ENCODE data around the gene BANF2. TPM values are rescaled to one million over a fixed set of nuclear protein-coding genes. Genes with fewer than 3 reads are reported as not detected.

Gene BANF2
- total and polyA plus RNA-seq, 2 of the 13 experiments (the other 11 are each of a cell fraction or from before 2014, with no cell fraction given), result 0.35 TPM; not detected in 1

DNA sequence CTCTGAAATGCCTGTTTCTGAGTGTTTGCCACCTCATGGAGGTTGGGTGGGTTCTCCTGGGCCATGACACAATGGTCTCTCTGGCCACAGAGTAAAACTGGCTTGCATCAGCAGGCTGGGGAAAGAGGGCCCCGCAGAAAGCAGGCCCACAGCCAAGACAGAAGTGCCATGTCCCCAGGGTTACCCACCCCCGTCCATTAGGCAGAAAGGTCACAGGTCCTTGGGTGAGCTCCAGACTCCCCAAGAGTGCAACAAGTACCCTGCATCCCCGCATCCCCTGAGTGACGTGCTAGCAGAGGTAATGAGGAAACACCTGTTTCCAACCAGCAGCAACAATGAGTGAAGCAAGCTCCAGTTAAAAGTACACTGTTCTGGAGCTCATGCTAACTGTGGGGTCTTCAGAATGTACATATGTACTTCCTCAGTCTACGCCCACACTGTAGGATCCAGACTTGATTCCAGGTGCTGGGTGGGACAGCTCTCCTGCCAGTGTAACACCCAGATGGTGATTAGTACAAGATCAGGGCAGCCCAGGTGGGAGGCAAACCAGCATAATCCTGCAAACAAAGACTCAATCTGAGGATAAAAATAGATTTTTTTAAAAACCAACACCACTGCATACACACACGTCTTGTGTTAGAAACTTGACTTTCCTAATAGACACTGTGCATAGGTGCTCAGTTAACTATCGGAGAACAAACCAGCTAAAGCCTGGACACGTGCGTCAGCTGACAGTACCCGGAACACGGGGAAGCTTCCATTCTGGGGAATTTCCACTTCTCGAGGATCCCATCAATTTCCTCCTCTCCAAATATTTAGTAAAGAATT, 49.3 kb upstream of the BANF2 start (continued):
- TF ChIP-seq POLR2AphosphoS5 (IDR thresholded peaks at IDR 0.05; ENCODE audit: low read depth, low read length) (0 out of 2 replicates have a peak, but pooled peaks have one; percentile 9), SP5 (CRISPR knock-in tag; IDR thresholded peaks at IDR 0.05; ENCODE audit: borderline replicate concordance, low read depth) (no peak), KDM6A (CRISPR knock-in tag; IDR thresholded peaks at IDR 0.05; ENCODE audit: low read depth) (no peak), PRMT3 (CRISPR knock-in tag; IDR thresholded peaks at IDR 0.05; ENCODE audit: borderline replicate concordance, low read depth) (no peak), TEF (CRISPR knock-in tag; IDR thresholded peaks at IDR 0.05) (no peak), DNMT3B (CRISPR knock-in tag; conservative IDR thresholded peaks at IDR 0.05) (no peak), GTF3A (CRISPR knock-in tag; conservative IDR thresholded peaks at IDR 0.05) (no peak)
- TF ChIP-seq, protein P1, sequence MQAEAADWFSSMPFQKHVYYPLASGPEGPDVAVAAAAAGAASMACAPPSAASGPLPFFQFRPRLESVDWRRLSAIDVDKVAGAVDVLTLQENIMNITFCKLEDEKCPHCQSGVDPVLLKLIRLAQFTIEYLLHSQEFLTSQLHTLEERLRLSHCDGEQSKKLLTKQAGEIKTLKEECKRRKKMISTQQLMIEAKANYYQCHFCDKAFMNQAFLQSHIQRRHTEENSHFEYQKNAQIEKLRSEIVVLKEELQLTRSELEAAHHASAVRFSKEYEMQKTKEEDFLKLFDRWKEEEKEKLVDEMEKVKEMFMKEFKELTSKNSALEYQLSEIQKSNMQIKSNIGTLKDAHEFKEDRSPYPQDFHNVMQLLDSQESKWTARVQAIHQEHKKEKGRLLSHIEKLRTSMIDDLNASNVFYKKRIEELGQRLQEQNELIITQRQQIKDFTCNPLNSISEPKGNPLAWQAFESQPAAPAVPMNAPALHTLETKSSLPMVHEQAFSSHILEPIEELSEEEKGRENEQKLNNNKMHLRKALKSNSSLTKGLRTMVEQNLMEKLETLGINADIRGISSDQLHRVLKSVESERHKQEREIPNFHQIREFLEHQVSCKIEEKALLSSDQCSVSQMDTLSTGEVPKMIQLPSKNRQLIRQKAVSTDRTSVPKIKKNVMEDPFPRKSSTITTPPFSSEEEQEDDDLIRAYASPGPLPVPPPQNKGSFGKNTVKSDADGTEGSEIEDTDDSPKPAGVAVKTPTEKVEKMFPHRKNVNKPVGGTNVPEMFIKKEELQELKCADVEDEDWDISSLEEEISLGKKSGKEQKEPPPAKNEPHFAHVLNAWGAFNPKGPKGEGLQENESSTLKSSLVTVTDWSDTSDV (CRISPR knock-in tag; IDR thresholded peaks at IDR 0.05), result no peak

Measured in HepG2 (cell line).